PC-9 (cell line): ENCODE data around the gene ADGRA1. TPM values are rescaled to one million over a fixed set of nuclear protein-coding genes. Genes with fewer than 3 reads are reported as not detected.

Experiments
- BruUV-seq: library from RNA; stranded (reverse); fragments of 400-500 nt; replicated peaks from 2 replicates; lab custom pipeline; 2021; lab: Mats Ljungman, UMichigan
- CTCF ChIA-PET: fragments of 300-600 bp; sonication (Branson Sonifier 250); formaldehyde crosslinking; loops from one replicate; lab custom pipeline; 2022; ENCODE audit warnings: antibody characterized with exemption; lab: Charles Lee
- POLR2A ChIA-PET: fragments of 300-600 bp; sonication (Branson Sonifier 250); formaldehyde crosslinking; loops from one replicate; lab custom pipeline; 2022; ENCODE audit warnings: antibody characterized with exemption; ENCODE audit not compliant: unreplicated experiment; lab: Charles Lee
- DNase-seq, 2 experiments: peaks; one replicate each; pipeline versions ENCODE4 v3.0.0 to v3.0.0-alpha.2; 2015 to 2022; ENCODE audit warnings: mixed read lengths in 1 of 2
- H2AFZ ChIP-seq: fragments of 200-600 bp; sonication (generic); 2 replicates; pipeline ENCODE4 v1.8.1; 2017; ENCODE audit warnings: antibody characterized with exemption
- H3F3A ChIP-seq: fragments of 200-600 bp; sonication (generic); 2 replicates; pipeline ENCODE4 v1.8.1; 2017; ENCODE audit warnings: antibody characterized with exemption, mild to moderate bottlenecking, low read depth; ENCODE audit not compliant: insufficient read depth
- H3K27ac ChIP-seq: fragments of 200-600 bp; sonication (generic); 2 replicates; pipeline ENCODE4 v1.6.1; 2016; ENCODE audit warnings: mixed run types
- H3K27me3 ChIP-seq: fragments of 200-600 bp; sonication (generic); 2 replicates; pipeline ENCODE4 v1.6.1; 2016; ENCODE audit warnings: low read depth, mixed run types; ENCODE audit not compliant: insufficient read depth
- H3K36me3 ChIP-seq: fragments of 200-600 bp; sonication (generic); 2 replicates; pipeline ENCODE4 v1.6.1; 2016; ENCODE audit warnings: low read depth, mixed run types
- H3K4me1 ChIP-seq: fragments of 200-600 bp; sonication (generic); replicated peaks from 2 replicates; pipeline ENCODE4 v1.6.1; 2016; ENCODE audit warnings: mixed run types; ENCODE audit not compliant: insufficient read depth
- H3K4me2 ChIP-seq: fragments of 200-600 bp; sonication (generic); 2 replicates; pipeline ENCODE4 v1.6.1; 2017; ENCODE audit warnings: mixed run types
- H3K4me3 ChIP-seq: fragments of 200-600 bp; sonication (generic); 2 replicates; pipeline ENCODE4 v1.6.1; 2016; ENCODE audit warnings: mixed run types
- H3K79me2 ChIP-seq: fragments of 200-600 bp; sonication (generic); 2 replicates; pipeline ENCODE4 v1.6.1; 2017; ENCODE audit warnings: low read depth, mixed run types
- H3K9me2 ChIP-seq: fragments of 200-600 bp; sonication (generic); 2 replicates; pipeline ENCODE4 v1.8.1; 2017; ENCODE audit warnings: mild to moderate bottlenecking; ENCODE audit not compliant: insufficient read depth
- H3K9me3 ChIP-seq: fragments of 200-600 bp; sonication (generic); 2 replicates; pipeline ENCODE4 v1.8.1; 2016; ENCODE audit warnings: low read depth; ENCODE audit not compliant: insufficient read depth
- H4K20me1 ChIP-seq: fragments of 200-600 bp; sonication (generic); 2 replicates; pipeline ENCODE4 v1.8.1; 2017; ENCODE audit not compliant: insufficient read depth
- EZH2 ChIP-seq: fragments of 200-600 bp; sonication (generic); IDR thresholded peaks from 2 replicates; pipeline ENCODE4 v1.8.0; 2017; ENCODE audit warnings: antibody characterized with exemption, low read depth
- intact Hi-C: fragments of 100-400 bp; cut with micrococcal nuclease; formaldehyde crosslinking; loops from one replicate; pipeline ENCODE4 v1.10.0; 2022; ENCODE audit not compliant: unreplicated experiment
- total RNA-seq: library from RNA; stranded (reverse); gene quantifications from 2 replicates; pipeline ENCODE4 v1.2.3, GENCODE V29; 2021
- TF ChIP-seq, protein P1 (sequence below): fragments of 200-600 bp; sonication (generic); conservative IDR thresholded peaks from 2 replicates; pipeline ENCODE4 v1.6.1; 2017; ENCODE audit warnings: mixed run types, antibody characterized with exemption, mild to moderate bottlenecking, moderate library complexity

The ADGRA1 gene
- total RNA-seq, 1 experiment from 2014 or later = not detected

DNA sequence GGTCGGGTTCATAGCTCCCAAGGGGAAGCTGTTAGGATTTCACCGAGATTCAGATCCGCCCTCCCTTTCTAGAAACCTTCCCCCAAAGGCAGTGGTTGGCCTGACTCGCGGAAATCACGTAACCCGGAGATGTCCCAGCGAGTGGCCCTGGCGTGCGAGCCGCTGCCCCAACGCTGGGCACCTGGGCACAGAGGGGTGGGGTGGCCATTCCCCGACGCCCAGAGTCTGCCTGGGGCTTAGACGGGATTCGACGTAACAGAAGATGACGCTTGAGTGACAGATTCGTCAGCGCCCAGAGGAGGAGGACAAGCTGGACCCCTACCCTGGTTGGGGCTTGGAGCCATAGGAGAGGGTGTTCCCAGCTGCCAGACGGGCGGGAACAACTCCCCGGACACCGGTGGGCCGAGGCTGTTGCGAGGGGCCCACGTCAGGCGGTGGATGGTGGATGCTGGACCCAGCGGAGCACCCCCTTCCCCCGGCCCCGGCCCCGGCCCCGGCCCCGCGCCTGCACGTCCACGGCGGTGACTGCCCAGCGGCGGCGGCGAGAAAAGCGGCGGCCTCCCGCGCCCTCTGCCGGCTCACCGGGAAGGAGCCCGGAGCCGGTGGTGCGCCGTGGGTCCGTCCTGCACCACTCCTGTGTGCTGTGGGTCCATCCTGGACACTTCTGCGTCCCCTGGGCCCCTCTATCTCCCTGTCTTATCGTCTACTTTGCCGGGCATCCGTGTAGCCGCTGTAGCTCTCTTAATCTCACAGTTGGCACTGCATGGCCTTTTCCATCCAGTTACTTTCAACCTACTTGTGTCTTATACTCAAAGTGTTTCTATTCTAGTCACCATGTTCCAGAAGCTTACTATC is 36.9 kb downstream of the ADGRA1 start:
- no TSS peak for BruUV-seq
- POLR2A ChIA-PET = no interaction called here
- H3K4me2 ChIP-seq = no peak overlapping the region
- H3K27ac ChIP-seq = no peak overlapping the region
- no peak overlapping the region for H2AFZ ChIP-seq
- H3K79me2 ChIP-seq = no peaks in the 10 kb centered on the region
- 0 out of 2 replicates have a peak, but pooled peaks cover 9% of the 10 kb centered on the region for H3K27me3 ChIP-seq
- intact Hi-C loops = no loop called here
- H3K4me3 ChIP-seq = no peak overlapping the region
- H3K9me3 ChIP-seq = no peaks in the 10 kb centered on the region
- CTCF ChIA-PET = no interaction called here
- no peaks in the 10 kb centered on the region for H3K36me3 ChIP-seq
- no peaks in the 10 kb centered on the region for H3F3A ChIP-seq
- no peaks in the 10 kb centered on the region for H3K9me2 ChIP-seq
- TF ChIP-seq EZH2 = no peak
- TF ChIP-seq, protein P1, sequence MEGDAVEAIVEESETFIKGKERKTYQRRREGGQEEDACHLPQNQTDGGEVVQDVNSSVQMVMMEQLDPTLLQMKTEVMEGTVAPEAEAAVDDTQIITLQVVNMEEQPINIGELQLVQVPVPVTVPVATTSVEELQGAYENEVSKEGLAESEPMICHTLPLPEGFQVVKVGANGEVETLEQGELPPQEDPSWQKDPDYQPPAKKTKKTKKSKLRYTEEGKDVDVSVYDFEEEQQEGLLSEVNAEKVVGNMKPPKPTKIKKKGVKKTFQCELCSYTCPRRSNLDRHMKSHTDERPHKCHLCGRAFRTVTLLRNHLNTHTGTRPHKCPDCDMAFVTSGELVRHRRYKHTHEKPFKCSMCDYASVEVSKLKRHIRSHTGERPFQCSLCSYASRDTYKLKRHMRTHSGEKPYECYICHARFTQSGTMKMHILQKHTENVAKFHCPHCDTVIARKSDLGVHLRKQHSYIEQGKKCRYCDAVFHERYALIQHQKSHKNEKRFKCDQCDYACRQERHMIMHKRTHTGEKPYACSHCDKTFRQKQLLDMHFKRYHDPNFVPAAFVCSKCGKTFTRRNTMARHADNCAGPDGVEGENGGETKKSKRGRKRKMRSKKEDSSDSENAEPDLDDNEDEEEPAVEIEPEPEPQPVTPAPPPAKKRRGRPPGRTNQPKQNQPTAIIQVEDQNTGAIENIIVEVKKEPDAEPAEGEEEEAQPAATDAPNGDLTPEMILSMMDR = no peak
- DNase-seq = no peak
- H3K4me1 ChIP-seq = no peaks in the 10 kb centered on the region
- no peaks in the 10 kb centered on the region for H4K20me1 ChIP-seq

DNA sequence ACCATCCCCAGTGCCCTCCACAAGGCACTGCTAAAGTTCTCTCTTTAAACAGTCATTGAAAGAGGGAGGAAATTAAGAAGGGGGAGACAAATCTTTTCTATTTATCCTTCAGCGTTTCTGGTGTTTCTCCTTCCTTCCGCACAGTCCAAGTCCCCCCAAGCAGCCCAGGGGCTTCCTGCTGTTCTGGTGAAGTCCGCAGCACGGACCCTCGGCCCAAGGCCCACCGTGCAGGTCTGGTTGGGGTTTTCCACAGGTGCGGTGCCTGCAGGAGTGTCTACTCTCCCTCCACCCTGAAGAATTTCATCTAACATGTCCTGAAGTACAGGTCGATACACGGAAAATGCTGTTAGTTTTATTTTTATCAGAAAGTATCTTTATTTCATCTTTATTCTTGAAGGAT is 38.2 kb downstream of the ADGRA1 start:
- Histone ChIP-seq H2AFZ (no peak overlapping the region), H3K9me3 (no peaks in the 10 kb centered on the region), H3F3A (no peaks in the 10 kb centered on the region), H3K9me2 (no peaks in the 10 kb centered on the region), H3K27me3 (0 out of 2 replicates have a peak, but pooled peaks cover 4% of the 10 kb centered on the region), H3K27ac (no peak overlapping the region), H3K4me2 (no peak overlapping the region), H4K20me1 (no peaks in the 10 kb centered on the region), H3K79me2 (no peaks in the 10 kb centered on the region), H3K36me3 (no peaks in the 10 kb centered on the region), H3K4me1 (no peaks in the 10 kb centered on the region), H3K4me3 (no peak overlapping the region)
- intact Hi-C loops = no loop called here
- no TSS peak for BruUV-seq
- CTCF ChIA-PET = no interaction called here
- POLR2A ChIA-PET = no interaction called here
- TF ChIP-seq EZH2 = no peak
- TF ChIP-seq, protein P1 = no peak
- DNase-seq = no peak

DNA sequence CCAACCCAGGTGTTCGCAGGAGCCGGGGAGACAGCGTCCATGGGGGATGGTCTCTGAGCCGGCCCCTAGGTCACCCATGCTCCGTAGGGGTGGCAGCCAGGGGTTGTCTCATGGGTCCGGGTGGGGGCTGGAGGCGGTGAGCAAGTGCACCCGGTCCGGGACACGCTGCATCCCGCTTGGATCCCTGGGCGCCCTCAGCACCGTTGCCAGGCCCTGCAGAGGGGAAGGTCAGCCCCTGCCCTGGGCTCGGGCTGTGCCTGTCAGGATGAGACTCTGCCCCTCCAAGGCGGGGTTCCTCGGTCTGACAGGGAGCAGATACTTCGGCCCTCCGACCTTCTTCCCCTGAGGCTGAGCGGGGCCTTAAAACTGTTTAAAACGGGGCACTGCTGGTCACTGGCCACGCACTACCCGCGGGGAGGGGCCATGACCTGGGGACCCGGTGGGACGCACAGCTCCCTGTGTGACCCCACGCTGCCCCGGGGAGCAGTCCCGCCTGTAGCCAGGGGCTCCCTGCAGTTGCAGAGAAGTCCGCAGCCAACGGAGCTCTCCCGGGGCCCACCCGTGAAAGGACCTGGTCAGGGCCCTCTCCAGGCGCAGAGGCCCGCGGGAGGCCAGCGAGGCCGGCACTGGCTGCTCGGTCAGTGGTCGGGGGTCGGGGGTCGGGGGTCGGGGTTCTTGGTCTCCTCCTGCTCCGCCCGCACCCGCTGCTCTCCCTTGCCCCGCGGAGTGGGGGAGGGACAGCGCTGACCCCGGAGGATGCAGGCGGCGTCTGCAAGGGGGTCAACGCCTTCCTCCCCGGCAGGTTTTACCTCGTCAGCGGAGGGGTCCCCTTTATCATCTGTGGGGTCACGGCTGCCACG is 38.9 kb downstream of the ADGRA1 start:
- H3K36me3 ChIP-seq = no peaks in the 10 kb centered on the region
- intact Hi-C loops = no loop called here
- H3K9me3 ChIP-seq = no peaks in the 10 kb centered on the region
- ChIA-PET POLR2A (no interaction called here), CTCF (no interaction called here)
- no peak for DNase-seq
- H3K27ac ChIP-seq = no peak overlapping the region
- no peaks in the 10 kb centered on the region for H3K9me2 ChIP-seq
- TF ChIP-seq EZH2 = no peak
- TF ChIP-seq, protein P1 = no peak
- H3F3A ChIP-seq = no peaks in the 10 kb centered on the region
- no peak overlapping the region for H3K4me2 ChIP-seq
- no peaks in the 10 kb centered on the region for H3K4me1 ChIP-seq
- H3K4me3 ChIP-seq = no peak overlapping the region
- no peaks in the 10 kb centered on the region for H3K79me2 ChIP-seq
- H2AFZ ChIP-seq = no peak overlapping the region
- BruUV-seq = no TSS peak
- H4K20me1 ChIP-seq = no peaks in the 10 kb centered on the region
- H3K27me3 ChIP-seq = 0 out of 2 replicates have a peak, but pooled peaks cover 4% of the 10 kb centered on the region
